Keratinocyte (primary cell): Measurements from ENCODE around the gene TLR8. TPM values are rescaled to one million over a fixed set of nuclear protein-coding genes. Genes with fewer than 3 reads are reported as not detected.

Experiments used
- DNase-seq: peaks from one replicate; pipeline ENCODE4 v3.0.0-alpha.2; 2011; ENCODE audit warnings: low read depth, missing footprints, low spot score
- FAIRE-seq: peaks from 2 replicates; lab custom pipeline; 2011; peaks lifted over from hg19 to GRCh38; lab: Jason Lieb, UNC
- H2AFZ ChIP-seq: 2 replicates; pipeline ENCODE4 v1.6.0; 2012; ENCODE audit warnings: low read length, control low read depth, inconsistent platforms; ENCODE audit not compliant: control insufficient read depth
- H3K27ac ChIP-seq: 2 replicates; pipeline ENCODE4 v1.5.1; 2011; ENCODE audit warnings: low read length; ENCODE audit not compliant: control insufficient read depth, insufficient read depth
- H3K27me3 ChIP-seq: 3 replicates; pipeline ENCODE4 v1.6.0; 2011; ENCODE audit warnings: low read length; ENCODE audit not compliant: control insufficient read depth, insufficient read depth; ENCODE audit errors: extremely low read depth
- H3K36me3 ChIP-seq, 2 experiments: 2 replicates in 1 of 2; 3 replicates in 1 of 2; pipeline ENCODE4 v1.5.1; 2011; ENCODE audit warnings: low read length in 2 of 2, mild to moderate bottlenecking in 1 of 2; ENCODE audit not compliant: control insufficient read depth in 2 of 2, insufficient read depth in 2 of 2; ENCODE audit errors: extremely low read depth in 1 of 2
- H3K4me1 ChIP-seq: 3 replicates; pipeline ENCODE4 v1.5.1; 2011; ENCODE audit warnings: low read length; ENCODE audit not compliant: control insufficient read depth, insufficient read depth; ENCODE audit errors: extremely low read depth
- H3K4me2 ChIP-seq: 3 replicates; pipeline ENCODE4 v1.6.0; 2011; ENCODE audit warnings: low read depth, low read length; ENCODE audit not compliant: control insufficient read depth, insufficient read depth; ENCODE audit errors: extremely low read depth
- H3K4me3 ChIP-seq, 3 experiments: fragments of 200-600 bp in 1 of 3; sonication (generic) in 1 of 3; 2 replicates in 2 of 3; 3 replicates in 1 of 3; pipeline ENCODE4 v1.5.1; 2011 to 2016; ENCODE audit warnings: low read length in 3 of 3, mild to moderate bottlenecking in 3 of 3, control low read depth in 2 of 3, inconsistent platforms in 1 of 3, low read depth in 1 of 3, mixed read lengths in 1 of 3, mixed run types in 1 of 3, moderate library complexity in 1 of 3; ENCODE audit not compliant: control insufficient read depth in 2 of 3, insufficient read depth in 2 of 3; ENCODE audit errors: extremely low read depth in 1 of 3
- H3K79me2 ChIP-seq: 2 replicates; pipeline ENCODE4 v1.6.0; 2012; ENCODE audit warnings: low read length; ENCODE audit not compliant: control insufficient read depth, insufficient read depth
- H3K9ac ChIP-seq: 3 replicates; pipeline ENCODE4 v1.6.0; 2011; ENCODE audit warnings: low read length; ENCODE audit not compliant: control insufficient read depth, insufficient read depth; ENCODE audit errors: extremely low read depth
- H3K9me1 ChIP-seq: 3 replicates; pipeline ENCODE4 v1.6.0; 2011; ENCODE audit warnings: low read length; ENCODE audit not compliant: control insufficient read depth, insufficient read depth; ENCODE audit errors: extremely low read depth
- H3K9me3 ChIP-seq: 2 replicates; pipeline ENCODE4 v1.5.1; 2012; ENCODE audit warnings: low read depth, low read length; ENCODE audit not compliant: control insufficient read depth
- H4K20me1 ChIP-seq: 3 replicates; pipeline ENCODE4 v1.6.0; 2011; ENCODE audit warnings: low read length; ENCODE audit not compliant: control insufficient read depth, insufficient read depth; ENCODE audit errors: extremely low read depth
- CTCF ChIP-seq, 3 experiments: IDR thresholded peaks in 1 of 3; conservative IDR thresholded peaks in 1 of 3; optimal IDR thresholded peaks in 1 of 3; 2 replicates in 2 of 3; 3 replicates in 1 of 3; pipeline versions ENCODE3 to v1.5.1; 2011; ENCODE audit warnings: low read length in 3 of 3, mild to moderate bottlenecking in 3 of 3, moderate library complexity in 2 of 3, control low read depth in 1 of 3, inconsistent platforms in 1 of 3; ENCODE audit not compliant: insufficient read depth in 2 of 3; ENCODE audit errors: extremely low read depth in 1 of 3
- EZH2 ChIP-seq: IDR thresholded peaks from one replicate; pipeline ENCODE4 v1.6.1; 2012; ENCODE audit warnings: inconsistent platforms, mild to moderate bottlenecking, low read length, moderate library complexity
- dilution Hi-C: fragments of 300-500 bp; cut with MboI; formaldehyde crosslinking; loops from one replicate; pipeline ENCODE4 v1.7.0; 2020; ENCODE audit warnings: low sequenced_read_pairs; ENCODE audit not compliant: extremely low pct_ligation_motif_present
- polyA plus RNA-seq, 5 experiments: library from polyadenylated mRNA; depleted of rRNA in 3 of 5; stranded (reverse) in 3 of 5; stranded (forward) in 1 of 5; unstranded in 1 of 5; fragments of >200 nt; gene quantifications; 1 replicate in 1 of 5; 2 replicates in 3 of 5; 3 replicates in 1 of 5; pipeline versions ENCODE4 v1.2.1 to v1.2.3, GENCODE V29; 2011 to 2012; ENCODE audit warnings: missing spikeins in 2 of 5, low read depth in 1 of 5, low replicate concordance in 1 of 5

TLR8 gene
- polyA plus RNA-seq, 1 donor (not counting 4 experiments of a cell fraction or from before 2014, with no cell fraction given), result not detected

- FAIRE-seq, result no peak
- H3K36me3 ChIP-seq, result no peaks in the 10 kb centered on the region
These were observed 39.7 kb upstream of the TLR8 start, which contains the start of gene TLR7 for GRCh38 chrX:12866451-12867377. TLR7 (plus strand) TSS chrX:12867072; CDS start chrX:12867579, 507 bp downstream.

GRCh38 chrX:12867685-12868084 lies 38.7 kb upstream of the TLR8 start:
- no peak for FAIRE-seq
- Histone ChIP-seq H3K9me1 (no peaks in the 10 kb centered on the region), H3K9ac (no peak overlapping the region), H3K4me1 (no peaks in the 10 kb centered on the region), H3K4me2 (no peak overlapping the region), H2AFZ (no peak overlapping the region), H3K27me3 (no peaks in the 10 kb centered on the region), H3K27ac (no peak overlapping the region), H3K79me2 (no peaks in the 10 kb centered on the region), H4K20me1 (no peaks in the 10 kb centered on the region), H3K4me3 (no peak overlapping the region), H3K9me3 (no peaks in the 10 kb centered on the region), H3K36me3 (no peaks in the 10 kb centered on the region)
- DNase-seq, result no peak
- dilution Hi-C loops, result no loop called here
- TF ChIP-seq CTCF (optimal IDR thresholded peaks at IDR 0.05 in 1 of 3, IDR thresholded peaks at IDR 0.05 in 1 of 3, conservative IDR thresholded peaks at IDR 0.05 in 1 of 3; ENCODE audit: extremely low read depth in 1 of 3, insufficient read depth in 2 of 3, low read length in 3 of 3) (no peak), EZH2 (no peak)

More at GRCh38 chrX:12866451-12867377, 39.7 kb upstream of the TLR8 start, which contains the start of gene TLR7:
- DNase-seq, result no peak
- H3K27me3 ChIP-seq, result no peaks in the 10 kb centered on the region
- no peaks in the 10 kb centered on the region for H4K20me1 ChIP-seq
- no peaks in the 10 kb centered on the region for H3K9me3 ChIP-seq
- dilution Hi-C loops, result no loop called here
- H3K4me3 ChIP-seq, result no peak within 1 kb of the TSS
- no peak within 1 kb of the TSS for H3K27ac ChIP-seq
- no peaks in the 10 kb centered on the region for H3K4me1 ChIP-seq
- no peaks in the 10 kb centered on the region for H3K79me2 ChIP-seq
- no peaks in the 10 kb centered on the region for H3K9me1 ChIP-seq
- H3K4me2 ChIP-seq, result no peak within 1 kb of the TSS
- TF ChIP-seq EZH2, result no peak
- TF ChIP-seq CTCF (optimal IDR thresholded peaks at IDR 0.05 in 1 of 3, IDR thresholded peaks at IDR 0.05 in 1 of 3, conservative IDR thresholded peaks at IDR 0.05 in 1 of 3; ENCODE audit: extremely low read depth in 1 of 3, insufficient read depth in 2 of 3, low read length in 3 of 3), result no peak
- no peak within 1 kb of the TSS for H3K9ac ChIP-seq
- H2AFZ ChIP-seq, result no peak within 1 kb of the TSS
